Thyroid gland (tissue), 4 donors: ENCODE measurements around the gene GAB4.

ENCODE experiments used
- POLR2A ChIP-seq, 2 donors: fragments of 450-650 bp; IDR thresholded peaks; one replicate each; pipeline ENCODE4 v1.6.1; 2017; ENCODE audit warnings: antibody characterized with exemption in 2 of 2, mild to moderate bottlenecking in 2 of 2, moderate library complexity in 1 of 2
- TF ChIP-seq, protein P1 (sequence below), 6 experiments: fragments of 200-600 bp in 3 of 6; fragments of 450-650 bp in 3 of 6; sonication (generic) in 3 of 6; IDR thresholded peaks; one replicate each; pipeline ENCODE4 v1.5.1; 2016 to 2019; ENCODE audit warnings: antibody characterized with exemption in 6 of 6, mild to moderate bottlenecking in 2 of 6, inconsistent platforms in 1 of 6, moderate library complexity in 1 of 6

DNA sequence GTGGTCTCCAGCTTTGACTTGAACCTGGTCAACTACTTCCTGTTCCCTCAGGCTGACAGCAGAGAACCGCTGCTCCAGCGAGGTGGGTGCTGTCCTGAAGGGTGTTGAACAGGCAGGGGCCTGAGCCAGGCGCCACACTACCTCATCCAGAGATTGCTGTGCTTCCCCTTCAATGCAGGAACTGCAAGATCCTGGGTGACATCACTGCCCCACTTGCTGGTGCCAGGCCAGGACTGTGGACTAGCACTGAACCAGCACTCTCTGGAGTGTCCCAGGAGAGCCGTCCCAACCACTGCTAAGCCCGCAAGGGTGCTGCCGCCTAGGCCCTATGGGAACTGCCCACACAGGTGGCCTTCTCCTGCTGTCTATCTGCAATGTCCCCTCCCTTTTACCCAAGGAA, 51.7 kb downstream of the GAB4 start:
- TF ChIP-seq, protein P1, sequence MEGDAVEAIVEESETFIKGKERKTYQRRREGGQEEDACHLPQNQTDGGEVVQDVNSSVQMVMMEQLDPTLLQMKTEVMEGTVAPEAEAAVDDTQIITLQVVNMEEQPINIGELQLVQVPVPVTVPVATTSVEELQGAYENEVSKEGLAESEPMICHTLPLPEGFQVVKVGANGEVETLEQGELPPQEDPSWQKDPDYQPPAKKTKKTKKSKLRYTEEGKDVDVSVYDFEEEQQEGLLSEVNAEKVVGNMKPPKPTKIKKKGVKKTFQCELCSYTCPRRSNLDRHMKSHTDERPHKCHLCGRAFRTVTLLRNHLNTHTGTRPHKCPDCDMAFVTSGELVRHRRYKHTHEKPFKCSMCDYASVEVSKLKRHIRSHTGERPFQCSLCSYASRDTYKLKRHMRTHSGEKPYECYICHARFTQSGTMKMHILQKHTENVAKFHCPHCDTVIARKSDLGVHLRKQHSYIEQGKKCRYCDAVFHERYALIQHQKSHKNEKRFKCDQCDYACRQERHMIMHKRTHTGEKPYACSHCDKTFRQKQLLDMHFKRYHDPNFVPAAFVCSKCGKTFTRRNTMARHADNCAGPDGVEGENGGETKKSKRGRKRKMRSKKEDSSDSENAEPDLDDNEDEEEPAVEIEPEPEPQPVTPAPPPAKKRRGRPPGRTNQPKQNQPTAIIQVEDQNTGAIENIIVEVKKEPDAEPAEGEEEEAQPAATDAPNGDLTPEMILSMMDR (IDR thresholded peaks at IDR 0.05), result no peak
- TF ChIP-seq POLR2A (IDR thresholded peaks at IDR 0.05), result no peak
